HEK293 (cell line): ENCODE data around the gene ABLIM3.

Source experiments
- CTCF ChIA-PET: fragments of 350-600 bp; formaldehyde crosslinking; extraction: SDS; loops from one replicate; lab custom pipeline; 2021; ENCODE audit warnings: antibody characterized with exemption; lab: Yijun Ruan, JAX
- POLR2A ChIA-PET: fragments of 300-600 bp; formaldehyde crosslinking; extraction: SDS; loops from one replicate; lab custom pipeline; 2020; ENCODE audit warnings: antibody characterized with exemption, inconsistent platforms; lab: Yijun Ruan, JAX
- H3K27ac ChIP-seq: fragments of 200-500 bp; sonication (Bioruptor generic); 2 replicates; pipeline ENCODE4 v1.5.1; 2014; ENCODE audit warnings: low read depth, low read length, control low read depth, inconsistent platforms; ENCODE audit errors: extremely low read depth
- H3K36me3 ChIP-seq, 2 experiments: fragments of 200-500 bp in 1 of 2; sonication (Bioruptor generic) in 1 of 2; 1 replicate in 1 of 2; 2 replicates in 1 of 2; pipeline ENCODE4 v1.5.1; 2014 to 2017; ENCODE audit warnings: inconsistent platforms in 2 of 2, low read length in 2 of 2; ENCODE audit not compliant: control insufficient read depth in 2 of 2, insufficient read depth in 1 of 2
- H3K4me1 ChIP-seq: fragments of 200-500 bp; sonication (Bioruptor generic); 2 replicates; pipeline ENCODE4 v1.5.1; 2014; ENCODE audit warnings: mild to moderate bottlenecking, low read length, inconsistent platforms; ENCODE audit not compliant: control insufficient read depth, insufficient read depth
- H3K4me3 ChIP-seq: 2 replicates; pipeline ENCODE4 v1.5.1; 2011; ENCODE audit warnings: low read depth, mild to moderate bottlenecking, control low read depth, low read length, moderate library complexity
- H3K9me3 ChIP-seq: fragments of 200-500 bp; sonication (Bioruptor generic); 2 replicates; pipeline ENCODE4 v1.5.1; 2014; ENCODE audit warnings: low read depth, low read length, inconsistent platforms; ENCODE audit not compliant: control insufficient read depth, insufficient read depth
- BCL11A ChIP-seq: fragments of 450-650 bp; formaldehyde crosslinking; IDR thresholded peaks from 2 replicates; pipeline ENCODE4 v1.5.1; 2016; ENCODE audit warnings: low read depth, missing biosample characterization, missing genetic modification characterization
- BCL6B ChIP-seq: fragments of 450-650 bp; formaldehyde crosslinking; IDR thresholded peaks from 2 replicates; pipeline ENCODE4 v1.5.1; 2017; ENCODE audit warnings: missing biosample characterization, missing genetic modification characterization
- GLI4 ChIP-seq: fragments of 450-650 bp; formaldehyde crosslinking; IDR thresholded peaks from 2 replicates; pipeline ENCODE4 v1.5.1; 2016; ENCODE audit warnings: missing biosample characterization, missing genetic modification characterization
- GLIS1 ChIP-seq: fragments of 450-650 bp; formaldehyde crosslinking; IDR thresholded peaks from 2 replicates; pipeline ENCODE4 v1.5.1; 2016; ENCODE audit warnings: missing biosample characterization, missing genetic modification characterization
- RBAK ChIP-seq: fragments of 450-650 bp; formaldehyde crosslinking; IDR thresholded peaks from 2 replicates; pipeline ENCODE4 v1.5.1; 2016; ENCODE audit warnings: missing biosample characterization, missing genetic modification characterization
- TCF7L2 ChIP-seq: IDR thresholded peaks from 2 replicates; pipeline ENCODE4 v1.6.1; 2011; ENCODE audit warnings: low read depth, mild to moderate bottlenecking, inconsistent platforms, low read length, moderate library complexity, borderline replicate concordance
- WT1 ChIP-seq: fragments of 450-650 bp; formaldehyde crosslinking; IDR thresholded peaks from 2 replicates; pipeline ENCODE4 v1.5.1; 2016; ENCODE audit warnings: missing biosample characterization, missing genetic modification characterization
- ZBTB11 ChIP-seq: fragments of 450-650 bp; formaldehyde crosslinking; conservative IDR thresholded peaks from 2 replicates; pipeline ENCODE4 v1.5.1; 2016; ENCODE audit warnings: low read depth, missing biosample characterization, missing genetic modification characterization
- ZFP41 ChIP-seq: fragments of 450-650 bp; formaldehyde crosslinking; IDR thresholded peaks from 2 replicates; pipeline ENCODE4 v1.5.1; 2016; ENCODE audit warnings: missing biosample characterization, missing genetic modification characterization, borderline replicate concordance
- ZNF146 ChIP-seq: fragments of 450-650 bp; formaldehyde crosslinking; IDR thresholded peaks from 2 replicates; pipeline ENCODE4 v1.5.1; 2016; ENCODE audit warnings: missing biosample characterization, missing genetic modification characterization
- ZNF2 ChIP-seq: fragments of 450-650 bp; formaldehyde crosslinking; IDR thresholded peaks from 2 replicates; pipeline ENCODE4 v1.5.1; 2016; ENCODE audit warnings: missing biosample characterization, missing genetic modification characterization
- ZNF221 ChIP-seq: fragments of 450-650 bp; formaldehyde crosslinking; IDR thresholded peaks from 2 replicates; pipeline ENCODE4 v1.5.1; 2017; ENCODE audit warnings: missing biosample characterization, missing genetic modification characterization, borderline replicate concordance
- ZNF394 ChIP-seq: fragments of 450-650 bp; formaldehyde crosslinking; IDR thresholded peaks from 2 replicates; pipeline ENCODE4 v1.5.1; 2016; ENCODE audit warnings: missing biosample characterization, missing genetic modification characterization, mild to moderate bottlenecking, moderate library complexity, borderline replicate concordance
- ZNF416 ChIP-seq: fragments of 450-650 bp; formaldehyde crosslinking; IDR thresholded peaks from 2 replicates; pipeline ENCODE4 v1.5.1; 2016; ENCODE audit warnings: missing biosample characterization, missing genetic modification characterization
- ZNF521 ChIP-seq: fragments of 450-650 bp; formaldehyde crosslinking; IDR thresholded peaks from 2 replicates; pipeline ENCODE4 v1.5.1; 2017; ENCODE audit warnings: missing biosample characterization, mild to moderate bottlenecking, missing genetic modification characterization
- ZNF621 ChIP-seq: fragments of 450-650 bp; formaldehyde crosslinking; IDR thresholded peaks from 2 replicates; pipeline ENCODE4 v1.5.1; 2017; ENCODE audit warnings: missing biosample characterization, missing genetic modification characterization
- ZNF629 ChIP-seq: fragments of 450-650 bp; formaldehyde crosslinking; IDR thresholded peaks from 2 replicates; pipeline ENCODE4 v1.5.1; 2017; ENCODE audit warnings: missing biosample characterization, missing genetic modification characterization
- TF ChIP-seq, protein P1 (sequence below): fragments of 450-650 bp; formaldehyde crosslinking; IDR thresholded peaks from 2 replicates; pipeline ENCODE4 v1.5.0; 2017; ENCODE audit warnings: missing biosample characterization, missing genetic modification characterization, borderline replicate concordance

The ABLIM3 gene

DNA sequence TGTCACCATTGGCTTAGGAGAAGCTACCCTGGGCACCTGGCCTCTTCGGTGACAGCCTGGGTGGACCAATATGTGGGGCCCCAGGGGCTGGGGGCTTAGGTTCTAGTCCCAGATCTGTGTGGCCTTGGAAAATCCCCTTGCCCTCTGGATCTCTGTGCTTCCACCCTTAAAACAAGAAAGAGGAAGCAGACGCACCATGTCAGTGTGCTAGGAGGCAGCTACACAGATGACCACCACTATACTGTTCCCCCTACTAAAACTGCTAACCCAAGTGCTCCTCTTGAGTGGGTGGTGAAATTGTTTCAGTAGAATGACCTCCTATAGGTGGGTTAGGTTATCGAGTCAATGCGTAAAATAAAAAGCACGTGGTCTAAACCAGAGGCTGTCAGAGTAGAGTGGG is 161.3 kb downstream of the ABLIM3 start:
- POLR2A ChIA-PET: no interaction called here
- Histone ChIP-seq H3K9me3 (no peaks in the 10 kb centered on the region), H3K4me3 (no peak overlapping the region)

DNA sequence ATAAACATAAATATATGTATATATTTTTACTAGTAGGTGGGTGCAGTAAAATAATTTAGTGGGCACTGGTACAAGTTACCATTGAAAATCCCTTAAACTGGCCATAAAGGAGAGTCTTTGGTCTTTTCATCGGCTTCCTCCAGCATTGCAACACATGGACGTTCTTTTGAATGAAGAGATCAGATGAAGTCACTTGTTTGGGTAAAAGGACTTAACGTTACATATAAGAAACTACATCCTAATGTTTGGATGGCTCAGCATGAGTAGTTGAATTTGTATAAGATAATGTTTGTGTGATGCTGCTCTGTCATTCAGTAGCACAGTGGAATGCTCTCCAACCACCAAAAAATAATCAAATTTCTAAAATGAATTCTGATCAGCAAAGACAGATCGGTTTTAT is 161.9 kb downstream of the ABLIM3 start:
- no peak for TF ChIP-seq ZNF521
- TF ChIP-seq ZNF416 (tag by site-specific recombination): no peak
- TF ChIP-seq BCL6B (tag by site-specific recombination): no peak
- no peak for TF ChIP-seq BCL11A (tag by site-specific recombination)
- TF ChIP-seq RBAK: no peak
- no peak for TF ChIP-seq ZNF221 (tag by site-specific recombination)
- no peak for TF ChIP-seq ZFP41 (tag by site-specific recombination)
- no peak for TF ChIP-seq TCF7L2
- TF ChIP-seq WT1 (tag by site-specific recombination): no peak
- no peak for TF ChIP-seq ZNF629 (tag by site-specific recombination)
- TF ChIP-seq ZNF621 (tag by site-specific recombination): no peak
- no peak for TF ChIP-seq ZNF394 (tag by site-specific recombination)
- no peak for TF ChIP-seq ZNF146 (tag by site-specific recombination)
- TF ChIP-seq, all 188 proteins: peak for 0
- ChIA-PET CTCF (interaction anchor here (0.6 kb wide), 1 partner anchor 45 kb away, joined by 3 read pairs; no protein-coding TSS in a partner anchor), POLR2A (no interaction called here)
- Histone ChIP-seq H3K9me3 (no peaks in the 10 kb centered on the region), H3K4me1 (no peaks in the 10 kb centered on the region), H3K4me3 (no peak overlapping the region), H3K36me3 (no peaks in the 10 kb centered on the region), H3K27ac (no peak overlapping the region)

More for the DNA sequence above, 161.3 kb downstream of the ABLIM3 start:
- CTCF ChIA-PET: interaction anchor here (0.6 to 1.1 kb wide), 2 partner anchors 32 to 44 kb away, joined by 3 to 4 read pairs; no protein-coding TSS in a partner anchor
- H3K27ac ChIP-seq: no peak overlapping the region
- TF ChIP-seq GLIS1 (no peak), ZBTB11 (tag by site-specific recombination) (no peak), GLI4 (tag by site-specific recombination) (no peak), ZNF2 (tag by site-specific recombination) (no peak)
- TF ChIP-seq, protein P1, sequence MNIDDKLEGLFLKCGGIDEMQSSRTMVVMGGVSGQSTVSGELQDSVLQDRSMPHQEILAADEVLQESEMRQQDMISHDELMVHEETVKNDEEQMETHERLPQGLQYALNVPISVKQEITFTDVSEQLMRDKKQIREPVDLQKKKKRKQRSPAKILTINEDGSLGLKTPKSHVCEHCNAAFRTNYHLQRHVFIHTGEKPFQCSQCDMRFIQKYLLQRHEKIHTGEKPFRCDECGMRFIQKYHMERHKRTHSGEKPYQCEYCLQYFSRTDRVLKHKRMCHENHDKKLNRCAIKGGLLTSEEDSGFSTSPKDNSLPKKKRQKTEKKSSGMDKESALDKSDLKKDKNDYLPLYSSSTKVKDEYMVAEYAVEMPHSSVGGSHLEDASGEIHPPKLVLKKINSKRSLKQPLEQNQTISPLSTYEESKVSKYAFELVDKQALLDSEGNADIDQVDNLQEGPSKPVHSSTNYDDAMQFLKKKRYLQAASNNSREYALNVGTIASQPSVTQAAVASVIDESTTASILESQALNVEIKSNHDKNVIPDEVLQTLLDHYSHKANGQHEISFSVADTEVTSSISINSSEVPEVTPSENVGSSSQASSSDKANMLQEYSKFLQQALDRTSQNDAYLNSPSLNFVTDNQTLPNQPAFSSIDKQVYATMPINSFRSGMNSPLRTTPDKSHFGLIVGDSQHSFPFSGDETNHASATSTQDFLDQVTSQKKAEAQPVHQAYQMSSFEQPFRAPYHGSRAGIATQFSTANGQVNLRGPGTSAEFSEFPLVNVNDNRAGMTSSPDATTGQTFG: no peak
- H3K36me3 ChIP-seq: no peaks in the 10 kb centered on the region
- H3K4me1 ChIP-seq: no peaks in the 10 kb centered on the region
